GM19238 (cell line): Measurements from ENCODE around the gene HNMT.
"Not testable (repeated sequence)": the region's sequence is repeated elsewhere in the genome, so short reads cannot be mapped to it uniquely, and the experiment has no call there.

Experiments
- DNase-seq: peaks from one replicate; pipeline ENCODE4 v3.0.0; 2011; ENCODE audit warnings: low spot score; ENCODE audit not compliant: insufficient read length

The HNMT gene

DNA sequence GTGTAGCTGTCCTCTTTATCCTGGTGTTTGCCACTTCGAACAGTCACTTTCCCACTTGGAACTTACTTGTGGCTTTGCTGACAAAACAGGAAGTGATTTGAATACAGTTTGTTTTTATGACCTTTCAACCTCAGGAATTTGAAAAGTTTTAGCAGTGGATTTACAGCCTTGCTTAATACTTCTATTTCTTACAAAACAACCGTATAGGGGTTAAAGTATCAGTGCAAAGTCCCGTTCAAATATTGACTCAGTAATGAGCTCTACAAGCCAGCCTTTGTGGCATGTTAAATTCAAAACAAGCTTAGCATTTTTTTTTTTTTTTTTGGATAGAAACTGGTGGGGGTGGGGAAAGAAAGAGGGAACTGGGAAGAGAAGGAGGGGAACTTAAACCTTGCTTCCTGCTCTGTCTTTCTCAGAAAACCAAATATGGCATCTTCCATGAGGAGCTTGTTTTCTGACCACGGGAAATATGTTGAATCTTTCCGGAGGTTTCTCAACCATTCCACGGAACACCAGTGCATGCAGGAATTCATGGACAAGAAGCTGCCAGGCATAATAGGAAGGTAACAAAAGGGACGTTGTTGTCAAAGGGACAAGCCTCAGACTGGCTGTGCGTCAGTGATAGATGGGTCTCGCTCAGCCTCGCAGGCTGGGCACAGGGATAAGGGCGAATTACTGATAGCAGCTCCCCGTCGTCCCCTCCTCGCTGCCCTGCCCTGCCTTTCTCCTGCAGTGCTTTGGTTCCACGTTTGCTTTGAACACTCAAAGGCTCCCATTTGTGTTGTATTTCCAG lies at the start of gene HNMT:
HNMT (plus strand) TSS at position 408 of the 793 bp plus-strand sequence; CDS start at position 427, 19 bp downstream.
- DNase-seq = no peak

DNA sequence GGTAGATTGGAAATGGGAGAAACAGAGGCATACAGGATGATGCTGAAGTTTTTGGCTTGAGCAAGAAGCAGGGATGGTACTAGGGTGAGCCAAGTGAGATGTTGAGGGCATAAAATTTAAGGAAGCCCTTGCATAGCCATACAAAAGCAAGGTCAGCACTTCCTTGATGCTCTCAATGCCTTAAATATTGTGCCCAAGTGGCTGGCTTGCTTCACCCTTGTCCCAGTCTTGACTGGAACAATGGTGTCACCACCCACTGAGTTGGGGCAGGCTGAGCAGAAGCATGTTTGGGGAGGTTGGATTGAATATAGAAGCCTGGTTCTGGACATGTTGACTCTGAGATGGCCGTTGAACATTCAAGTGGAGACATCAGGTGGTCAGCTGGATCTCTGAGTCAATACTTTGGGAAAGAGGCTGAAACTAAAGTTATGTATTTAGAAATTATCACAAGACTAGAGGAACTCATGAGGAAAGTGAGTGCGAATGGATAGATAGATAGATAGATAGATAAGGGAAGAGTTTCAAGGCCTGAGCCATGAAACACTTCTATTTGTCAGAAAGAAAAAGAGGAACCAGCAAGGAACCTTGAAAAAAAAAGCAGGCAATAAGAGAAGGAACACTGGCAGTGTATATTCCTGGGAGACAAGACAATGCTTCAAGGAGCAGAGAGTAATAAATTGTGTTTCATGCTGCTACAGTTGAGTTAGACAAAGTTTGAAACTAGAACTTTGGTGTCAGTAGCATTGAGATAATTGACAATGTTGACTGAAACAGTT lies 43.0 kb upstream of the HNMT start:
- no peak for DNase-seq

DNA sequence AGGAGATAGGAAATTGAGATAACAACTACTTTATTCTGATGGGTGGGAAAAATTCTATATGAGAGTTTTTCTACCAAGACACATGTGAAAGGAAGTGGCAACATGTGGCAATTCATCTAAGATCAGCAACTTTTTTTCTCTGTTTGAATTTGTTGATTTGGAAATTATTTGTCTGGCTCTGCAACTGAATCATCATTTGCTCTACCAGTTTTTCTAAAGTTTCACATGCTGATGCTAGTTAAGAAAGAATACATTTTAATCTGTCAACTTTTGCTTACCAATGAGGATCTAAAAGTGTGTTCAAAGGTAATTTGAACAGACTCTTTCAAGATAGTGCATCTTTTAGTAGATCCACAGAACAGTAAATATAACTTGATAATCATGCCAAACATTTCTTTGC lies 42.1 kb upstream of the HNMT start:
- not testable (repeated sequence) for DNase-seq

DNA sequence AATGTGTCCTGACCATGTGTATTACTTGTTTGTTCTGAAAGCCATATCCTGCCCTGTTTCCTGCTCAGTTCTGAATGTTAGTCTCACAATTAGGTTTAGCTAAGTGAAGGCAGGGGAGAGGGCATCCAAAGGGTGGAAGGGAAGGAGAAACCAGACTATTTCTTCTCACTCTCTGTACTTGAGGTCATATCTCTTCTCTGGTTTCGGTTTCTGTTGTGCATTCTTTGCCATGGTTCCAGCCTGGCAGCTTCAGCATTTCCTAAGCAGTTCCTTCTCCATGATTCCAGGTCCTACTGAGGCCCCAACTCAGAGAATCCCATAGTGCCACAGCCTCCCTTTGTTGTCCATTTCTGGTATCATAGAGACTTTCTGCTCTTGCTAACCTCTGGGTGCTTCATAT lies 40.3 kb upstream of the HNMT start:
- no peak for DNase-seq

DNA sequence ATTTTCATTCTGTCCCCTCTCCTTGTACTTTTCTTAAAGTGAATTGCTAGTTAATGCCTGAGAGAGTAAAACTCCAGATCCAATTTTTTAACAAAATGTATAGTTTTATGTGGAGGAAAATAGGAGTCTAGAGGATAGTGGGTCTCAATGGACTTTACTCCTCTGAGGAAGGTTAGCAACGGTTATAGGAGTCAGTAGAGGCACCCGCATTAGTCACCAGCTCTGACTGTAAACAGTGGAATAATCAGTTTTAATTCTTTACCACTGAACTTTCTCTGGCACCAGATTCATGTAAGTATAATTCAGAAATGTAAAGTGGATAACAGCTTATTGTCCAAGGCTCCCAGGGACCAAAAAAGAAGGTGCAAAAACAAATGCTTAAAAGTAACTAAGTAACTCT lies 38.7 kb upstream of the HNMT start:
- DNase-seq = no peak

DNA sequence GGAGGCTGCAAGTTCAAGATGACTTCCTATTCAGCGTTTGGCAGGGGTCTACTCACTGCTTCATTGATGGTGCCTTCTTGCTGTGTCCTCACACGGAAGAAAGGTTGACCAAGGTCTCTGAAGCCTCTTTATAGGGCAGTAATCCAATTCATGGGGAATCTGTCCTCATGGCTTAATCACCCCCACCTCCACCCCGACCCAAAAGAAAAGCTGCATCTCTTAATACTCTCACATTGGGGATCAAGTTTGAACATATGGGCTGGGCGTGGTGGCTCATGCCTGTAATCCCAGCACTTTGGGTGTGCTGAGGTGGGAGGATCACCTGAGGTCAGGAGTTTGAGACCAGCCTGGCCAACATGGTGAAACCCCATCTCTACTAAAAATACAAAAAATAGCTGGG lies 36.4 kb upstream of the HNMT start:
- no peak for DNase-seq

DNA sequence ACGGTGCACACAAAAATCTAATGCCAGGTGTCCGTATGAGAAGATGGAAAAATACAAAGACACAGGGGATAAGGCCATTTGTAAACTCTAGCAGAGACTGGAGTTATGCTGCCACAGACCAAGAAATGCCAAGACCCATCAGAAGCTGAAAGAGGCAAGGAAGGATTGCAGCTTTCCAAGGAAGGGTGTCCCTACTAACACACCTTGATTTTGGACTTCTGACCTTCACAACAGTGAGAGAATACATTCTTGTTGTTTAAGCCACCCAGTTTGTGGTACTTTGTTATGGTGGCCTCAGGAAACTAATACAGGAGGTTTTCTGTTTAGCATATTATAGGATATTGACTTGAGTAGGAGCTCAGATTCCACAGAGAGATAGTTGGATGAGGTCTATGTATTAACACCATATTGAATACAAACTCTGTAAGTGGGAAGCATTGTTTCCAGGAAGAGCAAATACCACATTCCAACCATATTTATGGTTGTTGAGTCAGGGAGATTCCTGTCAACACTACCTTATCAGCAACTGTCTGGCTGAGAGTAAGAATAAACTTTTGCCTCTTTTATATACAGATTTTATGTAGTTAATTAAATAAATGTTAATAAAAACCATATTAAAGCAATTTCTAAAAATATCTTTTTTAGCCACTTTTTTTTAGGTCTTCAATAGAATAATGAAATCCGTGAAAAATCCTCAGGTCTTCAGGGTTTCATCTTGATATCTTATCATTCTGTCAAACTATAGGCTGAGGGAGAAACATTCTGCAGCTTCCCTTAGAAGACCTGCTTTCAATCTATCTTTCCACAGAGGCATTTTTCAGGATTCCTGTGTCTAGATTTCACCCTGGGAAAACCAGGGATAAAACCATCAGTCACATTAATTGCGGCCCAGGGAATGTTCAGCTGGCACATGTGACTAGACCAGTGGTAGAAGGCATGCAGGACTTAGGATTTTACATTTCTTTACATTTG lies 35.4 kb upstream of the HNMT start:
- no peak for DNase-seq

DNA sequence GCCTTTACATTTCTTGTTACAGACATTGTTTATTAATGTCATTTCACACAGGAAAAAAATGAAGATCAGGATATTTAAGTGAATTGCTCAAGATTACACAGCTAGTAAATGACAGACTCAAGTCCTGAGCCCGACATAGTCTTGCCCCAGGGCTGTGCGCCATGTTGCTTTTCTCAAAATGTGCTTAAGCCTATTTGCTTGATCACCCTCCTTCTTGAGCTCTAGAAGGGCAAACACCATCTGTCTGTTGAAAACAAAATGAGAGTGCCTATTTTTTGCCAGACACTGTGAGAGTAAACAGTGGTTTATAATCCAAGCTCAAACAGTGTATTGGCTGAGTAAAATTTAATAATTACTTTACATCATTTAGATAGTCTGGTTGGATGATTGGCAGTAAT lies 34.8 kb upstream of the HNMT start:
- no peak for DNase-seq

DNA sequence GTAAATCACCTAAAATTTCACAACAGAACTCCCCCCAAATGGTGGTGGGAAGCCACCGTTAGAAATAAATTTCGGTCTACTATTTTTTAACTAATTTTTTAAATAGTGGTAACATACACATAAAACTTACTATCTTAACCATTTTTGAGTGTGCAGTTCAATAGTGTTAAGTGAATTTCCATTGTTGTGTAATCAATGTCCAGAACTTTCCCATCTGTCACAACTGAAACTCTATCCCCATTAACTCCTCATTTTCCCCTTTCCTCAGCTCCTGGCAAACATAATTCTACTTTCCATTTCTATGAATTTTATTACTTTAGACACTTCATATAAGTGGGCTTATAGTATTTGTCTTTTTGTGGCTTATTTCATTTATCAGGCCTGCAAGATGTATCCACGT lies 34.1 kb upstream of the HNMT start:
- no peak for DNase-seq

DNA sequence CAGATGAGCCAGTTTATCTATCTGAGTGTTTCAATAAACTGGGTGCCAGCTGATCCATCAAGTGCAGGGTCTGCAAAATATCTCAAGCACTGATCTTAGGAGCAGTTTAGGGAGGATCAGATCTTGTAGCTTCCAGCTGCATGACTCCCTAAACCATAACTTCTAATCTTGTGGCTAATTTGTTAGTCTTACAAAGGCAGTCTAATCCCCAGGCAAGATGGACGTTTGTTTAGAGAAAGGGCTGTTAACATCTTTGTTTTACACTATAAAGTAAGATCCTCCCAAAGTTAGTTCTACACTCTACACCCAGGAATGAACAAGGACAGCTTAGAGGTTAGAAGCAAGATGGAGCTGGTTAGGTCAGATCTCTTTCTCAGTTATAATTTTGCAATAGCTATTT lies 28.7 kb upstream of the HNMT start:
- DNase-seq = no peak

DNA sequence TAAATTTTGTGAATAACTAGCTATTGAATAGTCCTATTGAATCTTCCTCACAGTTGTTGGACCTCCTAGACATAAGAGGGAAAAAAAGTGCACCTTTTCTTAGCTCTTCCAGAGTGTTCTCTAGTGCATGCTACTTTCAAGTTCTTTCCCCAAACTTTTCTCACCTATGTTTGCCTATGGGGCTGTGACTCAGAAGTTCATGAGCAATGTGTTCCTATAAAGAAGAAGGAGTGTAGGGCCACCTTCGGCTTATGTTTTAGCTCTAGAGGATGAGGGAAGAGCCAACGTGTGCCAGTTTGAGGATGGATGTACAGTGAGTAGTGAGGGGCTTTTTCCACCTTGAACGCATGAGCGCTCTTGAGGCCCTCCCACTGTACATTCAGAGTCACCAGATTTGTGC lies 27.0 kb upstream of the HNMT start:
- DNase-seq = no peak

DNA sequence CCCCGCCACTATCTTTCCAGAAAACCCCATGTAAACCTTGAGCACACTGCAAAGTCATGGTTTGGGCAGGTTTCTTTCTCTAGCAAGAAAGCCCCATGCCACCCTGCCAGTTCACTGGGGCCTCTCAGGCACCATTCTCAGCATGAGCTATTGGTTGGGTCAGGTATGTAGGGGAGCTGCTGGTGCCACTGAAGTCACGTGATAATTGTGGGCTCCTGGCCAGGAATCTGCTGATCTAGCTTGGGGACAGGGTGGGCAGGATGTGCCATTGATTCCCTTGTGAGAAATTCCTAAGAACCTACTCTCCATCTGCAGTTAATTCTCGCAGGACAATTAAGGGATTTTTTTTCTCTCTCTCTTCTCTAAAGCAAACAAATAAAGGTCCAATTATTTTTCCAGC lies 26.5 kb upstream of the HNMT start:
- DNase-seq = no peak

DNA sequence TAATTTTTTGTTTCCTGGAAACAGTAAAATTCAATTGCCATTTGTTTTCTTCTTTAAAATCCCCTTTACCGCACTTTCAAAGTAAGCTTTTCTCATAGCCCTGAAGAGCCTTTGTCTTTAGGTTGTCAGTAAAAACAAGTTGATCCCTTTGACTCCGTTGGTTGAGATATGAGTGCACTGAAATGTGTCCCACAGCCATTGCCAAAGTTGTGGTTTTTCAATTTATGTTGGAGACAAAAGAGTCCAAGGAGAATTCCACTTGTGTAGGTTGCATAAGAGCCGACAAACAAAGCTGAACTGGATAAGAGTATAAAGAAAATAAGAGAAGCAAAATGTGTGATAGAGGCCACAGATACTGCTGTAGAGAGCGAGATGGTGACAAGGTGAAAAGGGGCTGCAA lies 26.1 kb upstream of the HNMT start:
- DNase-seq = no peak

DNA sequence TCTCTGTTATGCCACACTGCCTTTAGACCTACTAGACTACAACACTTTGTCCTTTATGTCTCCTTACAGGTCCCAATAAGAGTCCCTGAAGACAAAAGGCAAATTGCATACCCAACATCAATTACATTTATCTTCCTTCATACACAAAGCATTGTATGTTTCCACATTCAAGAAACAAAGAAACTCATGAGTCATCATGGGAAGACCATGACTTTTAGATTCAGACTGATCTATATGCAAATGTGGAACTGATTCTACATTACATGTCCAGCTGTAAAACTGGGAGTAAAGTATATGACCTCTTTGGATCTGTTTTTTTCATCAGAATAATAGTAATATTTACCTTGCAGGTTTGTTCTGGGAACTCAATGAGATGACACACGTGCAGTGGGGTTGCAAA lies 25.2 kb upstream of the HNMT start:
- no peak for DNase-seq

DNA sequence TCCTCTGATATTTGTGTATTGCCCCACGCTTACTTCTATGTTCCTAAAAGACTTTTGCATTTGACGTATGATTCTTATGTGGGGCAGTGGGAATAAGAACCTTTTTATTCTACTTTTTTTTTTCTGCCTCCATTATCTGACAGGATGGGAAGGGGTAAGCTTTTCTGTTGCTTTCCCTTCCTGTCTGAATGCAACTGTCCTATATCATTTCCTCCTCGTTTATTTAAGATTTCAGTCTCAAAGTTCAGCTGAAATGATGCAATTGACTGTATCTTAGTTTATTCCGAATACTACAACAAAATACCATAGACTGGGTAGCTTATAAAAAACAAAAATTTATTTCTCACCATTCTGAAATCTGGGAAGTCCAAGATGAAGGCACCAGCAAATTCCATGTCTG lies 24.1 kb upstream of the HNMT start:
- no peak for DNase-seq

DNA sequence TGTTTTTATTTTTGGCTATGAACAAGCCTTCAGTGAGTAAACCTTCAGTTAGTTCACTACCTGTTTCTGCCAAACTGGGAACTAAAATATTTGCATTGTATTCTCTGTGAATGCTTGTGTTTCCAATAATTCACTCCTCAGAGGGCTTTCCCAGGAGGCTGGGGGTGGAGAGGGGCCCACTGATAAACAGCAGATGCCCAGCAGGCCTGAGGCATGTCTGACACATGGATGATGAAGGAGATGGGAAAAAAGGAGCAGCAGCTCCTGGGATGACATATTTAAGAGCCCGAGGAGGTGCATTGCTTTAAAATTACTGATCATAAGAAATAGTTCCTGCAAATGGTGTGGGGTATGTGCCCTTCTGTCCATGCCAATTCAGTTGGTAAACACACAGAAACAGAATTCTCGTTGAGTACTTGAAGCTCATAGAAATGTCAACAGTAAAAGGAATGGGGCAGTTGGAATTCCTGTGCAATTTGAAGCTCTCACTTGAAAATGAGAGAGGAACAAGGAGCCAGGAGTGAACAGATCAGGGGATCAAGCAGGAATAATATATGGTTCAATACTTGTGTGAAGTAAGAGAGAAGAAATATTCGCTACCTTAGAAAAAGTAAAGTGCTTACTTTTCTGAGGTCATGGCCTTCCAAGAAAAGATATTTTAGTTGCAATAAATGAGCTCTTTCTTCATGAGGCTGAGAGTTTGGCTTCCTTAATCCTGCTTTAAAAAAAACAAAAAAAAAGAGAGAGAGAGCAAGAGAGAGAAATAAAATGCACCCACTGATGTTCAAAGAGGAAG lies 22.0 kb upstream of the HNMT start:
- DNase-seq = no peak

DNA sequence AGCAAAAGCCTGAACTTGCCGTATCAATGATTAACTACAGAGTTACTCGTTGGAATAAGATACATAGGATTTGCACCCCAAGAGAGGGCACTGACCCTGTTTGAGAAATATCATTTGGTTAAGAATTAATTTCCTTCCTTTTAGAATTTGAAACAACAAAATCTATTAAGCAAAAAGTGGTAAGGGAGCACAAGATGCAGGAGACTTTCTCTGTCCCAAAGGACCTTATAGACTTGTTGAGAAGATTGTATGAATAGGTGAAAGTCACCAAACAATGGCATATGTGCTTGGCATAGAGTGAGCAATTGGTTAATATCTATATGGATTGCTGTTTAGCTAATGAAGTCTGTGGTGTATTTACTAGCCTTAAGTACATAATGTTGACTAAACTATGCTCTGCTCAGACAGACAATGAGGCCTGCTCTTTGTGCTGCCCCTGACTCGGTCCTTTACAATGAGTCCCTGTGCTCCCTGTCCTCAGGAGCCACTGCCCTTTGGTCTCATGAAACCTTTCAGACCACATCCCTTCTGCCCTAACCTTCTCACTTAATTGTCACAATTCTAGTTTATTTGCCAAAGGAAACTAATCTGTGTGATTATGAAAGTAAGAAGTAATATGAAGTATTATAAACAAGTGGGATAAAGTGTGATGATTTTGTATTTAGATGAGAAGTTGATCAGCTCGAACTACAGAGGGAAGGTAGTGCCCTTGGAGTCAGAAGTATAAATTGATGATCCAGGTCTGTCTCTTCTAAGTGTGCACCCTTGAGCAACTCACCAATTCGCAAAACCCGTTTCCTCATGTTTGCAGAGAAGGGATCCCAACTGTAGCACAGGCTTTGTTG lies 21.2 kb upstream of the HNMT start:
- no peak for DNase-seq

DNA sequence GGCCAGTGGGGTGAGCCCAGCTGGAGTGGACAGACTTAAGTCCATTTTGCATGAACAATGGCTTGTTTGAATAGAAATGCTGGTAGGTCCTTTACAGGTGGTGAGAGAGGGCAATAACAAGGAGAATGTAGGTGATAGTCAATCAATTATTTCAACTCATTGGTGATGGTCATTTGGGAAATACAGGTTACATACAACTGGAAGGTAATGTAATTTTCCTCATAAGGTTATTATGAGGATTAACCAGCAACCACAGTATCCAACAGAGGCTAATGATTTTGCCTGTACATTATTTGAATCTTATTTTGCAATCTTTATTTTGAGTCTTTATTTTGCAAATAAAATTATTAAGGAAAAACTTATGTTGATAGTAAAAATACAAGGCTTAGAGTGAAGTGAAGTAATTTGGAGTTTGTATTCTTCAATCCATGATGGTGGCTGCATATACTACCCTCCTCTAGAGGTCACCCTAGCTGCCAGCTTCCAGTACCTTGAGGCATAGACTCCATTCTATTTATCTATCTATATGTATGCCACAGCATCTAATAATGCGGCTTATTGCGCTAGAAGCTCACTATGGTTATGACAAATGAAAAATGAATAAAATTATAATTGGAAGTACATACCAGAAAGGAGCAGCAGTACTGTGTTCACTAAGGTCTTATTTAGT lies 20.5 kb upstream of the HNMT start:
- no peak for DNase-seq

DNA sequence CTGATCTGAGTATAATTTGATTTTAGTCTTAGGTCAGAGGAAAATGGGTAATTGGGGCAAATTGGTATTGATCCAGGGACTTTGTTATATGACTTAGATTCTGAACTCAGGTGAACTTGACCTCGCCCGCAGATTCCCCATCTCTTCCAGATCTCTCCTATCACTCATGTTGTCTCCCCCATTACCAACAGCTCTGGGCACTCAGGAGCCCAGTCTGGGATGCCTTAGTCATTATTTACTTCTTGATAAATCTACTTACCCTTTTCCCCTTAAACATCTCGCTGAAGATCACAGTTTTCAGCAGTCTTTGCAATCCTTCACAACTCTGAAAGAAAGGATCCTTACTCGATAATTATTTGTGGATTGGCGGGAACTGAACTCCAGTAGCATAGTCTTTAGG lies 19.6 kb upstream of the HNMT start:
- DNase-seq = no peak
